Heart left ventricle (tissue), 16 donors: ENCODE results near the gene FAM120B. TPM values are rescaled to one million over a fixed set of nuclear protein-coding genes. Genes with fewer than 3 reads are reported as not detected.

ENCODE experiments used
- ATAC-seq, 4 donors: fragments of 200-7000 bp; cut with Tn5 transposase; one replicate each; pipeline ENCODE4 v1.9.1; 2020 to 2022; ENCODE audit warnings: moderate library complexity in 4 of 4, mild to moderate bottlenecking in 3 of 4, moderate number of reproducible peaks in 1 of 4
- DNase-seq, 5 donors: peaks; one replicate each; pipeline ENCODE4 v3.0.0-alpha.2; 2020
- H3K27ac ChIP-seq, 12 donors: fragments of 200-600 bp; sonication (generic) in 4 of 12; one replicate each; pipeline versions ENCODE4 v1.5.0 to v1.8.0; 2016 to 2022; ENCODE audit warnings: mild to moderate bottlenecking in 2 of 12
- H3K27me3 ChIP-seq, 9 donors: fragments of 200-600 bp; sonication (generic) in 2 of 9; one replicate each; pipeline versions ENCODE4 v1.5.1 to v1.8.0; 2016 to 2022; ENCODE audit warnings: mild to moderate bottlenecking in 3 of 9
- H3K36me3 ChIP-seq, 9 donors: fragments of 200-600 bp; sonication (generic) in 2 of 9; one replicate each; pipeline versions ENCODE4 v1.5.0 to v1.8.0; 2018 to 2022; ENCODE audit warnings: mild to moderate bottlenecking in 2 of 9
- H3K4me1 ChIP-seq, 12 donors: fragments of 200-600 bp; sonication (generic) in 4 of 12; one replicate each; pipeline versions ENCODE4 v1.5.0 to v1.8.0; 2016 to 2022; ENCODE audit warnings: mild to moderate bottlenecking in 3 of 12
- H3K4me3 ChIP-seq, 12 donors: fragments of 200-600 bp; sonication (generic) in 4 of 12; one replicate each; pipeline versions ENCODE4 v1.5.0 to v1.8.0; 2017 to 2022; ENCODE audit warnings: mild to moderate bottlenecking in 9 of 12, moderate library complexity in 4 of 12
- H3K9me3 ChIP-seq, 12 donors: fragments of 200-600 bp; sonication (generic) in 4 of 12; one replicate each; pipeline versions ENCODE4 v1.5.0 to v1.8.0; 2016 to 2022; ENCODE audit warnings: mild to moderate bottlenecking in 1 of 12
- POLR2A ChIP-seq, 2 donors: fragments of 450-650 bp; IDR thresholded peaks; one replicate each; pipeline ENCODE4 v1.6.1; 2017; ENCODE audit warnings: antibody characterized with exemption in 2 of 2, mild to moderate bottlenecking in 2 of 2, moderate library complexity in 2 of 2
- WGBS, 4 donors: extraction: QIAGEN DNeasy Blood & Tissue Kit in 2 of 4; methylation state at CpG; one replicate each; pipeline versions ENCODE4 v1.1.5 to v1.1.7; 2013 to 2018; 5-methylcytosine and 5-hydroxymethylcytosine counted together
- intact Hi-C, 10 donors: fragments of 100-400 bp; cut with DNase I; formaldehyde crosslinking; loops; one replicate each; pipeline versions ENCODE4 v1.11.1 to v1.14.2; 2022
- polyA plus RNA-seq, 2 donors: library from polyadenylated mRNA; stranded (reverse); fragments of 200-250 nt; gene quantifications; one replicate each; pipeline ENCODE4 v1.2.3, GENCODE V29; 2013
- total RNA-seq, 9 donors: library from RNA; depleted of rRNA in 2 of 9; stranded (reverse); fragments of >200 nt in 2 of 9; fragmentation: NEBNext Ultra II Directional in 3 of 9; extraction: Animal tissue kit (Norgen Biotek cat#: 25700) in 3 of 9; gene quantifications; one replicate each; pipeline versions ENCODE4 v1.1.0 to v1.2.4, GENCODE V29; 2016 to 2023
- TF ChIP-seq, protein P1 (sequence below), 12 donors: fragments of 200-600 bp; sonication (generic) in 4 of 12; IDR thresholded peaks; one replicate each; pipeline versions ENCODE4 v1.5.0 to v1.8.0; 2018 to 2022; ENCODE audit warnings: antibody characterized with exemption in 12 of 12, mild to moderate bottlenecking in 5 of 12
- donor health status: ischemic (EF 13 %, LVEDD 7.1; RV severe dilation, severe dysfunction).
- donor health status: healthy with polysubstance abuse.
- donor health status: DM: no; HTN: yes; CAD: no.
- donor health status: DM: no; HTN: no; CAD: no.
- donor health status: ischemic (EF 25% LVEDD 6.9; RV normal size, moderate dysfunction).
- donor health status: ischemic (EF 25% LVEDD 5.7; RV mildly dilated, moderate dysfunction).
- donor health status: healthy.
- donor health status: DM: yes; HTN: yes; CAD: no.
- donor health status: ischemic (EF 35%, LVEDD 5.7; RV mildly dilated, moderate dysfunction).
- donor health status: nonischemic (EF 11% LVEDD 7.7; RV severe dilation, severe dysfunction).
- donor health status: DM: yes; HTN: yes; CAD: no.
- donor health status: PGD.
- donor health status: ischemic (EF 29% LVEDD 5.4; RV normal size, mild dysfunction).
- donor health status: nonischemic (EF 23%, LVEDD 6.1; RV moderate dilation, normal function).

FAM120B gene
- total and polyA plus RNA-seq, 11 donors: 6.6 to 29.4 (median 18.5) TPM

DNA sequence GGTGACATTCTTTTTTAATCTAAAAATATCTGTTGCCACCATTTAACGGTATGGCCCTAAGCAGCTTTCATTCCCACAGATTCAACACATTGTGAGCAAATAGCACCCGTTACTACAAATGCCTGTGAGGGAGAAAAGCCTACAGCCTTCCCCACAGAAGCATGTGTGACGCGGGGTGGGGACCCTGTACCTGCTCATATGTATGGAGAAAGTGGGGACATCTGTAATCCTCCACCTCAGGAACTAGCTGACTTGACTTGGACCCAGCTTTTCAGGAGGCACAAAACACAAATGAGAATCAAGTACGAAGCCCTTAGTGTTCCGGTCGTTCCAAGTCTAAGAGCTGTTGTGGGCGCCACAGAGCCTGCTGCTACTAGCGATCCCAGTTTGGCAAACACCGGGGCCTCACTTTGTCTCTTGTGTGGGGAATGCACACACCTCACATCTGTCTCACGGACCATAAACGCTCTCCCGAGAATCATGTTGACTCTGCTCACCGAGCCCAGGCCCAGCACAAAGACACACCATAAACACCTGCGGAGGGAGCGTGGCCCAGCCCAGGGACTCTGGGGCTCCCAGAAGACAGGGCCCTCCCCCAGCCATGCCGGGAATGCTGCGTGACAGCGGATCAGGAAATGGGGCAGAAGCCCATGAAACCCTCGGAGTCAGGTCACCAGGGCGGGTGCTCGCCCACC, 37.3 kb upstream of the FAM120B start:
- intact Hi-C loops: loop anchor here in 1 of 10 donors (5.0 kb wide), 1 partner anchor 127 kb away; no protein-coding TSS in a partner anchor
- DNase-seq (peak in 3 of 5 donors; percentile 16 to 40 (median 23)), ATAC-seq (peak in 1 of 4 donors; percentile 4)
- H3K36me3 ChIP-seq: no peaks in the 10 kb centered on the region
- peaks cover 0 to 22% (median 13%) of the 10 kb centered on the region in 12 donors for H3K4me1 ChIP-seq
- H3K9me3 ChIP-seq: no peaks in the 10 kb centered on the region
- no peaks in the 10 kb centered on the region for H3K27me3 ChIP-seq
- WGBS, 4 donors: 86 to 92% (median 87%) methylated on average over 20 to 22 of the region's 22 CpGs
- H3K27ac ChIP-seq: no peak overlapping the region
- no peak overlapping the region for H3K4me3 ChIP-seq
- TF ChIP-seq, protein P1, sequence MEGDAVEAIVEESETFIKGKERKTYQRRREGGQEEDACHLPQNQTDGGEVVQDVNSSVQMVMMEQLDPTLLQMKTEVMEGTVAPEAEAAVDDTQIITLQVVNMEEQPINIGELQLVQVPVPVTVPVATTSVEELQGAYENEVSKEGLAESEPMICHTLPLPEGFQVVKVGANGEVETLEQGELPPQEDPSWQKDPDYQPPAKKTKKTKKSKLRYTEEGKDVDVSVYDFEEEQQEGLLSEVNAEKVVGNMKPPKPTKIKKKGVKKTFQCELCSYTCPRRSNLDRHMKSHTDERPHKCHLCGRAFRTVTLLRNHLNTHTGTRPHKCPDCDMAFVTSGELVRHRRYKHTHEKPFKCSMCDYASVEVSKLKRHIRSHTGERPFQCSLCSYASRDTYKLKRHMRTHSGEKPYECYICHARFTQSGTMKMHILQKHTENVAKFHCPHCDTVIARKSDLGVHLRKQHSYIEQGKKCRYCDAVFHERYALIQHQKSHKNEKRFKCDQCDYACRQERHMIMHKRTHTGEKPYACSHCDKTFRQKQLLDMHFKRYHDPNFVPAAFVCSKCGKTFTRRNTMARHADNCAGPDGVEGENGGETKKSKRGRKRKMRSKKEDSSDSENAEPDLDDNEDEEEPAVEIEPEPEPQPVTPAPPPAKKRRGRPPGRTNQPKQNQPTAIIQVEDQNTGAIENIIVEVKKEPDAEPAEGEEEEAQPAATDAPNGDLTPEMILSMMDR (IDR thresholded peaks at IDR 0.05): no peak
- TF ChIP-seq POLR2A (IDR thresholded peaks at IDR 0.05): no peak

DNA sequence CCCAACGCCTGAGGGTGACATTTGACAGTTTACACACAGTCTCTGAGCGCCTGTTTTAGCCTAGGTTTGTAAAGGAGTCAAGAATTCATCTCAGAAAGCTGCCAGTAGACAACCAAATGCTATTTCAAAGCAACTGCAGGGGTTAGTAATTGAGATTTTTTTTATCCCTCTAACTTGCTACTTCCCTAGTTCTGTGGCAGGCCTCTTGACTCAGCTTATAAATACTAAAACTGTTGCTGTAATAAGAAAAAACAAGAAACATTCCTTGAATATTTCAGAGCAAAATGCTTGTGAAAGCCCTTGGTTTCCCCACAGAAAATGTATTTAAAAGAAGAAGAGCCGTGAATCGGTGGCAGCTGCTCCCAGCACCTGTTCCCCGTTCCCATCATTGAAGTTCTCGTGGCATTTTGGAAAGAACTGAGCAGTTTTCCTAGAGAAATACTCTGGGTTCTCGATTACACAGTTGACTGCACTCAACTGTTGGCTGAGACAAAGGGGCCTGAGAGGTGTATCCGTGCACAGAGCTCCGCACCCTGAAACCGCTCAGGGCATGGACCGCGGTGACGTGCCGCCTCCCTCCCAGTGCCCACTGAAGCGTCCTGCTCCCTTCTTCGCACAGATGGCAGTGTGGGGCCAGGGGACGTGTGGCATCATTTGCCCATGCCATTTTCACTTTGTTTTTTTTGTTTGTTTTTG, 36.6 kb upstream of the FAM120B start:
- Histone ChIP-seq H3K4me3 (no peak overlapping the region), H3K4me1 (peaks cover 0 to 29% (median 16%) of the 10 kb centered on the region in 12 donors), H3K36me3 (no peaks in the 10 kb centered on the region), H3K9me3 (no peaks in the 10 kb centered on the region), H3K27me3 (no peaks in the 10 kb centered on the region), H3K27ac (no peak overlapping the region)
- peak in 2 of 5 donors; percentile 9 to 14 for DNase-seq
- intact Hi-C loops: loop anchor here in 4 of 10 donors (5.0 to 10.0 kb wide), 4 partner anchors 93 to 128 kb away; no protein-coding TSS in a partner anchor
- TF ChIP-seq, protein P1 (IDR thresholded peaks at IDR 0.05): no peak
- TF ChIP-seq POLR2A (IDR thresholded peaks at IDR 0.05): no peak
- 86 to 94% (median 89%) methylated on average over 17 of the region's 17 CpGs for WGBS, 4 donors
- no peak for ATAC-seq

- no peaks in the 10 kb centered on the region for H3K27me3 ChIP-seq
- intact Hi-C loops: loop anchor here in 3 of 10 donors (5.0 to 10.0 kb wide), 3 partner anchors 94 to 116 kb away; no protein-coding TSS in a partner anchor
- 94 to 95% (median 95%) methylated on average over 17 to 19 of the region's 19 CpGs for WGBS, 4 donors
- H3K9me3 ChIP-seq: no peaks in the 10 kb centered on the region
- DNase-seq (peak in 3 of 5 donors; percentile 5 to 66 (median 19)), ATAC-seq (no peak)
- H3K36me3 ChIP-seq: no peaks in the 10 kb centered on the region
- TF ChIP-seq, protein P1 (IDR thresholded peaks at IDR 0.05): no peak
- no peak for TF ChIP-seq POLR2A (IDR thresholded peaks at IDR 0.05)
- H3K27ac ChIP-seq: no peak overlapping the region
- H3K4me3 ChIP-seq: no peak overlapping the region
- H3K4me1 ChIP-seq: peaks cover 2 to 30% (median 18%) of the 10 kb centered on the region in 12 donors
These were observed 35.5 kb upstream of the FAM120B start for GRCh38 chr6:170270984-170271593.
